ENCODE data around the gene PKD1L1. TPM values are rescaled to one million over a fixed set of nuclear protein-coding genes. Genes with fewer than 3 reads are reported as not detected.

PKD1L1 gene
- polyA plus RNA-seq, 1 donor from 2014 or later: 2.0 TPM

- no peaks in the 10 kb centered on the region for H3F3A ChIP-seq (ENCODE audit: insufficient read depth, low read length, poor library complexity, severe bottlenecking)
- no peak overlapping the region for H3K9ac ChIP-seq (ENCODE audit: low read length)
- no peaks in the 10 kb centered on the region for H3K9me2 ChIP-seq (ENCODE audit: insufficient read depth, low read length)
- no peaks in the 10 kb centered on the region for H3K36me3 ChIP-seq (ENCODE audit: insufficient read depth, low read length)
- no peaks in the 10 kb centered on the region for H4K20me1 ChIP-seq (ENCODE audit: insufficient read depth)
- H3K79me2 ChIP-seq (replicated peaks; ENCODE audit: insufficient read depth, low read length): no peaks in the 10 kb centered on the region
- H3K27me3 ChIP-seq (ENCODE audit: insufficient read depth, low read depth, low read length): no peaks in the 10 kb centered on the region
- H3K4me2 ChIP-seq (ENCODE audit: low read length): no peak overlapping the region
- no peak for TF ChIP-seq TAF1 (IDR thresholded peaks at IDR 0.05; ENCODE audit: low read depth)
- no peak for TF ChIP-seq CTCF (IDR thresholded peaks at IDR 0.05; ENCODE audit: poor library complexity, severe bottlenecking)
- no peak for TF ChIP-seq SMC3 (conservative IDR thresholded peaks at IDR 0.05; ENCODE audit: poor library complexity)
- TF ChIP-seq EZH2 (IDR thresholded peaks at IDR 0.05; ENCODE audit: borderline replicate concordance, insufficient read depth, low read length, poor library complexity, severe bottlenecking): no peak
- TF ChIP-seq RAD21 (conservative IDR thresholded peaks at IDR 0.05): no peak
- no peak for TF ChIP-seq POLR2AphosphoS5 (IDR thresholded peaks at IDR 0.05)
- TF ChIP-seq MXI1 (conservative IDR thresholded peaks at IDR 0.05; ENCODE audit: poor library complexity, severe bottlenecking): no peak
- TF ChIP-seq EP300 (conservative IDR thresholded peaks at IDR 0.05; ENCODE audit: poor library complexity, severe bottlenecking): no peak
- no peak for TF ChIP-seq REST (IDR thresholded peaks at IDR 0.05; ENCODE audit: borderline replicate concordance)
- H3K27ac ChIP-seq (ENCODE audit: low read length): no peak overlapping the region
- no peaks in the 10 kb centered on the region for H3K9me3 ChIP-seq (ENCODE audit: low read length)
- no peak overlapping the region for H2AFZ ChIP-seq (ENCODE audit: low read depth, low read length)
- H3K4me3 ChIP-seq (ENCODE audit: low read length): no peak overlapping the region
Measured at GRCh38 chr7:47933215-47933614, 15.1 kb downstream of the PKD1L1 start.

DNA sequence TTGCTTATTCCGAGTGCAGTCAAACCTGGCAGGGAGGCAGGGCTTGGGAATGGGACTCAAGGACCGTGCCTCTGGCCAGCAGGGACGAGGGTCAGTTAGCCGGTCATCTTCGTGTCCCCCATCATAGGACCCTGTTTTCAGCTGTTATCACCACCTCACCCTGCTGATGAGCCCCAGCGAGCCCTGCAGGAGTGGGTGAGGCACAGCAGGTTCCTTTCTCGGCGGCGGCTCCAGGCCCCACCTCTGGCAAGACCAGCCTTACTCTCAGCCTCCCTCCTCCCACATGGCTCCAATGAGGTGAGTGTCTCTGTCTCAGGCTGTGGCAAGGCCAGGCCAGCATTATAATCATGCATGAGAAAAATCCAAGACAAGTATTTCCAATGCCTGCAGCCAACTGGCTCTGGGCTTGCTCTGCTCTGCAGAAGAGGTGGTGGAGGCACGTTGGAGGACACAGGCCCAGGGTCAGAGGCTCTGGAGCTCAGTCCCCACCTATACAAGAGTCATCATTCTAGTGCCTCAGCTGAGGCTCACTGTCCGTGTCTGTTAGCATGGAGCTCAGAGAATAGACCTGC is 15.7 kb downstream of the PKD1L1 start:
- Histone ChIP-seq H3K36me3 (ENCODE audit: insufficient read depth, low read length) (no peaks in the 10 kb centered on the region), H3K9me2 (ENCODE audit: insufficient read depth, low read length) (no peaks in the 10 kb centered on the region), H3K27ac (ENCODE audit: low read length) (no peak overlapping the region), H2AFZ (ENCODE audit: low read depth, low read length) (no peak overlapping the region), H3K27me3 (ENCODE audit: insufficient read depth, low read depth, low read length) (no peaks in the 10 kb centered on the region), H3K4me3 (ENCODE audit: low read length) (no peak overlapping the region), H3K4me2 (ENCODE audit: low read length) (no peak overlapping the region), H3K9ac (ENCODE audit: low read length) (no peak overlapping the region), H3F3A (ENCODE audit: insufficient read depth, low read length, poor library complexity, severe bottlenecking) (no peaks in the 10 kb centered on the region), H3K79me2 (replicated peaks; ENCODE audit: insufficient read depth, low read length) (no peaks in the 10 kb centered on the region), H4K20me1 (ENCODE audit: insufficient read depth) (no peaks in the 10 kb centered on the region), H3K9me3 (ENCODE audit: low read length) (no peaks in the 10 kb centered on the region)
- no peak for TF ChIP-seq RAD21 (conservative IDR thresholded peaks at IDR 0.05)
- TF ChIP-seq SMC3 (conservative IDR thresholded peaks at IDR 0.05; ENCODE audit: poor library complexity): no peak
- no peak for TF ChIP-seq REST (IDR thresholded peaks at IDR 0.05; ENCODE audit: borderline replicate concordance)
- TF ChIP-seq MXI1 (conservative IDR thresholded peaks at IDR 0.05; ENCODE audit: poor library complexity, severe bottlenecking): no peak
- TF ChIP-seq TAF1 (IDR thresholded peaks at IDR 0.05; ENCODE audit: low read depth): no peak
- no peak for TF ChIP-seq CTCF (IDR thresholded peaks at IDR 0.05; ENCODE audit: poor library complexity, severe bottlenecking)
- TF ChIP-seq EP300 (conservative IDR thresholded peaks at IDR 0.05; ENCODE audit: poor library complexity, severe bottlenecking): no peak
- no peak for TF ChIP-seq EZH2 (IDR thresholded peaks at IDR 0.05; ENCODE audit: borderline replicate concordance, insufficient read depth, low read length, poor library complexity, severe bottlenecking)
- TF ChIP-seq POLR2AphosphoS5 (IDR thresholded peaks at IDR 0.05): no peak

Measured in neural cell (in vitro differentiated cells).